Kidney epithelial cell (primary cell): ENCODE results near the gene SYNGR3. TPM values are rescaled to one million over a fixed set of nuclear protein-coding genes. Genes with fewer than 3 reads are reported as not detected.
"Not testable (repeated sequence)": the region's sequence is repeated elsewhere in the genome, so short reads cannot be mapped to it uniquely, and the experiment has no call there.

ENCODE experiments used
- DNase-seq: peaks from one replicate; pipeline ENCODE4 v3.0.0-alpha.2; 2010; ENCODE audit warnings: low read depth
- H3K27me3 ChIP-seq: 2 replicates; pipeline ENCODE4 v1.6.0; 2011; ENCODE audit warnings: low read length; ENCODE audit not compliant: control insufficient read depth, insufficient read depth
- H3K36me3 ChIP-seq: 2 replicates; pipeline ENCODE4 v1.5.1; 2011; ENCODE audit warnings: low read length; ENCODE audit not compliant: control insufficient read depth, insufficient read depth
- H3K4me3 ChIP-seq: 2 replicates; pipeline ENCODE4 v1.5.1; 2011; ENCODE audit warnings: low read depth, mild to moderate bottlenecking, control low read depth, low read length
- total RNA-seq: library from RNA; depleted of rRNA; stranded (reverse); fragments of >200 nt; gene quantifications from 2 replicates; pipeline ENCODE4 v1.2.3, GENCODE V29; 2015
- TF ChIP-seq, protein P1 (sequence below): IDR thresholded peaks from 2 replicates; pipeline ENCODE4 v1.5.1; 2011; ENCODE audit warnings: mild to moderate bottlenecking, moderate library complexity, low read length, control low read depth, inconsistent platforms; ENCODE audit not compliant: insufficient read depth, poor library complexity, severe bottlenecking

The SYNGR3 gene
- total RNA-seq, 1 donor from 2014 or later = 11.3 TPM

DNA sequence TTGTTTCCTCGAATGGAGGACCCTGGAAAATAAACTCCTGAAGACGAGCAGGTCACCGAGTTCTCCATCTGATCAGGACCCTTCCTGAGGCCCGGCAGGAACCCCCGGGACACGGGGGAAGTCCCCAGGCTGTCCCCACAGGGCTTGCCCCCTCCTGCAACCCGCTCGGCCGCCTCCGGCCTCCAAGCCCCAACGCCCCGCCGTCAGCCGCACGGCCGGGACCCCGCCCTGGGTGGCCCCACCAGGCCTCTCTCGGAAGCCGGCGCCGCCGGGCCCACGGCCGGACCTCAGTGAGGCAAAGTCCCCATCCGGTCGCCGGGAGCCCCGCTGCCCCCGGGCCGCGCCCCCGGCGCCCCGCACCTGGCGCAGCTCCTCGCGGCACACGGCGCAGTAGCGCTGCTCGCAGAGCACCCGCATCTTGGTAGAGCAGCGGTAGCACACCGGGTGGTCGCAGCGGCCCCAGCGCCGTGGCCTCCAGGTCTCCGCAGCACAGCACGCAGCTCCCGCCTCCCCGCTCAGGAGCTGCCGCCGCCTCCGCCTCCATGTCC, 19.5 kb downstream of the SYNGR3 start:
- Histone ChIP-seq H3K4me3 (peak overlapping the region; percentile 74), H3K36me3 (peaks cover 1% of the 10 kb centered on the region), H3K27me3 (no peaks in the 10 kb centered on the region)
- TF ChIP-seq, protein P1, sequence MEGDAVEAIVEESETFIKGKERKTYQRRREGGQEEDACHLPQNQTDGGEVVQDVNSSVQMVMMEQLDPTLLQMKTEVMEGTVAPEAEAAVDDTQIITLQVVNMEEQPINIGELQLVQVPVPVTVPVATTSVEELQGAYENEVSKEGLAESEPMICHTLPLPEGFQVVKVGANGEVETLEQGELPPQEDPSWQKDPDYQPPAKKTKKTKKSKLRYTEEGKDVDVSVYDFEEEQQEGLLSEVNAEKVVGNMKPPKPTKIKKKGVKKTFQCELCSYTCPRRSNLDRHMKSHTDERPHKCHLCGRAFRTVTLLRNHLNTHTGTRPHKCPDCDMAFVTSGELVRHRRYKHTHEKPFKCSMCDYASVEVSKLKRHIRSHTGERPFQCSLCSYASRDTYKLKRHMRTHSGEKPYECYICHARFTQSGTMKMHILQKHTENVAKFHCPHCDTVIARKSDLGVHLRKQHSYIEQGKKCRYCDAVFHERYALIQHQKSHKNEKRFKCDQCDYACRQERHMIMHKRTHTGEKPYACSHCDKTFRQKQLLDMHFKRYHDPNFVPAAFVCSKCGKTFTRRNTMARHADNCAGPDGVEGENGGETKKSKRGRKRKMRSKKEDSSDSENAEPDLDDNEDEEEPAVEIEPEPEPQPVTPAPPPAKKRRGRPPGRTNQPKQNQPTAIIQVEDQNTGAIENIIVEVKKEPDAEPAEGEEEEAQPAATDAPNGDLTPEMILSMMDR = no peak
- DNase-seq = no peak

DNA sequence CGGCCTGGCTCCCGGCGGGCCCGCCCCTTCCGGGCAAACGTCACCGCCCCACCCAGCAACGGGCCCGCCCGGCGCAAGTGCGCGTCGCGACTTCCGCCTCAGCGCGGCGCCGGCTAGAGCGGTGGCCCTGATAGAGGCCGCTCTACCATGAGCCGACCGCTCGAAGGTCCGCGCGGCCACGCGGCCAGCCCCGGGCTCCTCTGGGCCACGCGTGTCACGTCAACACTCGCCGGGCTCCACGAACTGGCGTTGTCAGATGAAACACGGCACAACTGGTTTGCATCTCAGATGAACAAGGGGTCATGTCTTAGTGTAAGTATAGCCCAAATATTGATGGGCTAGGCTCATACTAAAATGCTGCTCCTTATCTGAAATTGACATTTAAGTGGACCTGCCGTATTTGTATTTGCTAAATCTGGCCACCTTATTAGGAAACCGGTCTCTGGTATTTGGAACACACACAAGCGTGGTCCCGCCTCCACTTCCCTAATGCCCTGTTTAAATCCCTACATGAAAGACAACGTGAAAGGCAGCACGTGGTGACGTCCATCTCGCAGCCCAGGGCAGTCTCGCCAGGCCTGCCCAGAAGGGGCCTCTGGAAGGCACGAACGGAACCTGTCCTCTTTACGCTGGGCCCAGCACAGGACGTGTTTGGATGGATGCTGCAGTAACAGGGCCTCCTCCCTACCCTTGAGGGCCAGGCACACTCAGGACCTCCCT, 20.2 kb downstream of the SYNGR3 start, which contains the start of gene ZNF598:
Gene ZNF598, minus strand, starts transcription at position 31 of the 720 bp plus-strand sequence.
- H3K36me3 ChIP-seq = peaks cover 1% of the 10 kb centered on the region
- H3K27me3 ChIP-seq = no peaks in the 10 kb centered on the region
- peak within 1 kb of the TSS; percentile 74 for H3K4me3 ChIP-seq
- TF ChIP-seq, protein P1 = no peak
- no peak for DNase-seq

DNA sequence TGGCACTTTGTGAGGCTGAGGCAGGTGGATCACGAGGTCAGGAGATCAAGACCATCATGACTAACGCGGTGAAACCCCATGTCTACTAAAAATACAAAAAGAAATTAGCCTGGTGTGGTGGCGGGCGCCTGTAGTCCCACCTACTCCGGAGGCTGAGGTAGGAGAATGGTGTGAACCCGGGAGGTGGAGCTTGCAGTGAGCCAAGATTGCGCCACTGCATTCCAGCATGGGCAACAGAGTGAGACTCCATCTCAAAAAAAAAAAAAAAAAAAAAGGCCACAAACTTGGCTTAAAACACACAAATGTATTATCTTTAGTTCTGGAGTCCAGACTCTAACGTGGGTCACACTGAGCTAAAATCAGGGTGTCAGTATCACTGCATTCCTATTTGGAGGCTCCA, 22.0 kb downstream of the SYNGR3 start:
- not testable (repeated sequence) for DNase-seq, H3K27me3 ChIP-seq, H3K36me3 ChIP-seq, H3K4me3 ChIP-seq

DNA sequence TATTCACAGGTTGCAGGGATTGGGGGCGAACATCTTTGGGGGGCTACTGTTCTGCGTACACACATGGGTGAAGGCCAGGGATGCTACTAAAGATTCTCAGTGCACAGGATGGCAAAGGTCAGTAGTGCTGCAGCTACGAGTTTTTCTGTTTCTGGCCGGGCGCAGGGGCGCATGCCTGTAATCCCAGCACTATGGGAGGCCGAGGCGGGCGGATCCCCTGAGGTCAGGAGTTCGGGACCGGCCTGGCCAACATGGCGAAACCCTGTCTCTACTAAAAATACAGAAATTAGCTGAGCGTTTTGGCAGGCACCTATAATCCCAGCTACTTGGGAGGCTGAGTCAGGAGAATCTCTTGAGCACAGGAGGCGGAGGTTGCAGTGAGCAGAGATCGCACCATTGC, 23.8 kb downstream of the SYNGR3 start:
- DNase-seq = no peak
- H3K27me3 ChIP-seq = no peaks in the 10 kb centered on the region
- H3K36me3 ChIP-seq = no peaks in the 10 kb centered on the region
- TF ChIP-seq, protein P1 = no peak
- H3K4me3 ChIP-seq = no peak overlapping the region

DNA sequence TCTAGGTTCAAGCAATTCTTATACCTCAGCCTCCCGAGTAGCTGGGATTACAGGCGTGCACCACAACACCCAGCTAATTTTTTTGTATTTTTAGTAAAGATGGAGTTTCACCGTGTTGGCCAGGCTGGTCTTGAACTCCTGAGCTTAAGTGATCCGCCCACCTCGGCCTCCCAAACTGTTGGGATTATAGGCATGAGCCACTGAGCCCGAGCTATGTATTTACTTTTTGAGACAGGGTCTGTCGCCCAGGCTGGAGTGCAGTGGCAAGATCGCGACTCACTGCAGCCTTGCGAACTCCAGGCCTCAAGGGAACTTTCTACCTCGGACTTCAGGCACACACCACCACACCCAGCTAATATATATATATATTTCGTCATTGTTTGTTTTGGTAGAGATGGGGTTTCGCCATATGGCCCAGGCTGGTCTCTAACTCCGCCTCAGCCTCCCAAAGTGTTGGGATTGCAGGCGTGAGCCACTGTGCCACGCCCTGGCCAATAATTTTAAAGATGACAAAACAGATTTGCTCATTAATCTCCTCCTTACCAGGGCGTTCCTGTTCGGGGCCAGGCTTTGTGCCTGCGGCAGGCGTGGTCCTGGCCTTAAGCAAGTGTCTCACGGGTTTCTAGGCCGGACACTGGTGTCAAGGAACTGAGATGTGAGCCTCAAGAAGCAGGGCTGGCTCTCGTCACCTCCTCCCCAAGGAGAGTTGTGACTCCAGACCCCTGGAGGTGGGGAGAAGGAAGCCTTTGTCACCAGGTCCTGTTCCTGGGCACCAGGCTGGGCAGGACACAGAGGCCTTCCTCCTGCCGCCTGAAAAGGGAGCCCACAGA, 25.6 kb downstream of the SYNGR3 start:
- DNase-seq = no peak
- TF ChIP-seq, protein P1 = no peak
- Histone ChIP-seq H3K27me3 (peaks cover 16% of the 10 kb centered on the region), H3K36me3 (no peaks in the 10 kb centered on the region), H3K4me3 (no peak overlapping the region)

DNA sequence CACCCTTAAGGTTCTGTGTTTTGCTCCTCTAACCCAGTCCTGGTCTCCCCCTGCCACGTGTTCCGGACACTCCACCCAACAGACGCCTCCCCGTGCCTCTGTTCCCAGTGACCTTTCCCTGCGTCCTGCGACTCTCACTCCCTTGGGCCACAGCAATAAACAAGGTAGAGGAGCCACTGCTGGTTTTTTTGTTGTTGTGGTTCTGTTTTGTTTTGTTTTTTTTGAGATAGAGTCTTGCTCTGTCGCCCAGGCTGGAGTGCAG, 26.1 kb downstream of the SYNGR3 start:
- DNase-seq = no peak
- no peak overlapping the region for H3K4me3 ChIP-seq
- peaks cover 21% of the 10 kb centered on the region for H3K27me3 ChIP-seq
- TF ChIP-seq, protein P1 = no peak
- no peaks in the 10 kb centered on the region for H3K36me3 ChIP-seq
